Endothelial cell (in vitro differentiated cells): ENCODE measurements around the gene RTN4. TPM values are rescaled to one million over a fixed set of nuclear protein-coding genes. Genes with fewer than 3 reads are reported as not detected.

ENCODE experiments used
- DNase-seq: peaks from one replicate; pipeline ENCODE4 v3.0.0; 2021; ENCODE audit warnings: low spot score
- H3K27ac Mint-ChIP-seq: one replicate; pipeline ENCODE4 v1.8.0; 2021; ENCODE audit warnings: mixed read lengths, inconsistent platforms; ENCODE audit not compliant: unreplicated experiment
- H3K27me3 Mint-ChIP-seq: one replicate; pipeline ENCODE4 v1.8.0; 2021; ENCODE audit warnings: mild to moderate bottlenecking, moderate library complexity, mixed read lengths, inconsistent platforms; ENCODE audit not compliant: unreplicated experiment
- H3K36me3 Mint-ChIP-seq: one replicate; pipeline ENCODE4 v1.8.0; 2021; ENCODE audit warnings: mild to moderate bottlenecking, low read depth, mixed read lengths, inconsistent platforms; ENCODE audit not compliant: unreplicated experiment
- H3K4me1 Mint-ChIP-seq: one replicate; pipeline ENCODE4 v1.8.0; 2021; ENCODE audit warnings: mild to moderate bottlenecking, mixed read lengths, inconsistent platforms; ENCODE audit not compliant: unreplicated experiment
- H3K4me3 Mint-ChIP-seq: one replicate; pipeline ENCODE4 v1.8.0; 2021; ENCODE audit warnings: mild to moderate bottlenecking, mixed read lengths, inconsistent platforms; ENCODE audit not compliant: unreplicated experiment
- H3K9me3 Mint-ChIP-seq: one replicate; pipeline ENCODE4 v1.8.0; 2021; ENCODE audit warnings: mixed read lengths, inconsistent platforms; ENCODE audit not compliant: unreplicated experiment
- CTCF ChIP-seq: fragments of 200-600 bp; sonication (generic); IDR thresholded peaks from one replicate; pipeline ENCODE4 v1.5.0; 2021; ENCODE audit warnings: antibody characterized with exemption; ENCODE audit not compliant: unreplicated experiment
- total RNA-seq: library from RNA; stranded (reverse); fragmentation: NEBNext Ultra II Directional; extraction: Animal tissue kit (Norgen Biotek cat#: 25700); gene quantifications from one replicate; pipeline ENCODE4 v1.2.1, GENCODE V29; 2021; ENCODE audit not compliant: unreplicated experiment

RTN4 gene
- total RNA-seq, 1 donor from 2014 or later, result 264 TPM

GRCh38 chr2:54936766-54937165, 113.5 kb downstream of the RTN4 start:
- no peak for TF ChIP-seq CTCF
- H3K27me3 Mint-ChIP-seq, result no peaks in the 10 kb centered on the region
- no peak overlapping the region for H3K27ac Mint-ChIP-seq
- no peaks in the 10 kb centered on the region for H3K9me3 Mint-ChIP-seq
- DNase-seq, result no peak
- H3K4me3 Mint-ChIP-seq, result no peak overlapping the region
- H3K4me1 Mint-ChIP-seq, result no peaks in the 10 kb centered on the region
- no peaks in the 10 kb centered on the region for H3K36me3 Mint-ChIP-seq

GRCh38 chr2:54935389-54935788, 114.9 kb downstream of the RTN4 start:
- DNase-seq, result no peak

GRCh38 chr2:54931473-54931872, 118.8 kb downstream of the RTN4 start:
- DNase-seq, result no peak
- no peak for TF ChIP-seq CTCF
- Mint-ChIP-seq H3K9me3 (no peaks in the 10 kb centered on the region), H3K36me3 (no peaks in the 10 kb centered on the region), H3K27ac (no peak overlapping the region), H3K4me3 (no peak overlapping the region), H3K4me1 (no peaks in the 10 kb centered on the region), H3K27me3 (peaks cover 2% of the 10 kb centered on the region)

More at GRCh38 chr2:54935389-54935788, 114.9 kb downstream of the RTN4 start:
- Mint-ChIP-seq H3K27me3 (peaks cover 2% of the 10 kb centered on the region), H3K9me3 (no peaks in the 10 kb centered on the region), H3K4me1 (no peaks in the 10 kb centered on the region), H3K4me3 (no peak overlapping the region), H3K27ac (no peak overlapping the region), H3K36me3 (no peaks in the 10 kb centered on the region)
- no peak for TF ChIP-seq CTCF

- no peak overlapping the region for H3K4me3 Mint-ChIP-seq
- TF ChIP-seq CTCF, result no peak
- H3K27ac Mint-ChIP-seq, result no peak overlapping the region
- peaks cover 2% of the 10 kb centered on the region for H3K27me3 Mint-ChIP-seq
- no peak for DNase-seq
- no peaks in the 10 kb centered on the region for H3K9me3 Mint-ChIP-seq
- H3K36me3 Mint-ChIP-seq, result no peaks in the 10 kb centered on the region
- H3K4me1 Mint-ChIP-seq, result no peaks in the 10 kb centered on the region
Measured at GRCh38 chr2:54928719-54929118, 121.5 kb downstream of the RTN4 start.

GRCh38 chr2:54927751-54928615, 122.3 kb downstream of the RTN4 start:
- no peak overlapping the region for H3K27ac Mint-ChIP-seq
- peaks cover 2% of the 10 kb centered on the region for H3K27me3 Mint-ChIP-seq
- H3K9me3 Mint-ChIP-seq, result no peaks in the 10 kb centered on the region
- no peaks in the 10 kb centered on the region for H3K36me3 Mint-ChIP-seq
- no peak for DNase-seq
- no peak overlapping the region for H3K4me3 Mint-ChIP-seq
- TF ChIP-seq CTCF, result no peak
- H3K4me1 Mint-ChIP-seq, result no peaks in the 10 kb centered on the region
